Raji (cell line): ENCODE measurements around the gene CLASP1.

Source experiments
- POLR2A ChIP-seq: IDR thresholded peaks from 2 replicates; pipeline ENCODE4 v1.6.1; 2011; ENCODE audit warnings: low read depth, low read length, control low read depth; ENCODE audit not compliant: insufficient read depth

The CLASP1 gene

GRCh38 chr2:121451398-121451797, 197.9 kb downstream of the CLASP1 start:
- TF ChIP-seq POLR2A, result no peak

- no peak for TF ChIP-seq POLR2A
Observed at GRCh38 chr2:121450301-121450700, 199.0 kb downstream of the CLASP1 start.

DNA sequence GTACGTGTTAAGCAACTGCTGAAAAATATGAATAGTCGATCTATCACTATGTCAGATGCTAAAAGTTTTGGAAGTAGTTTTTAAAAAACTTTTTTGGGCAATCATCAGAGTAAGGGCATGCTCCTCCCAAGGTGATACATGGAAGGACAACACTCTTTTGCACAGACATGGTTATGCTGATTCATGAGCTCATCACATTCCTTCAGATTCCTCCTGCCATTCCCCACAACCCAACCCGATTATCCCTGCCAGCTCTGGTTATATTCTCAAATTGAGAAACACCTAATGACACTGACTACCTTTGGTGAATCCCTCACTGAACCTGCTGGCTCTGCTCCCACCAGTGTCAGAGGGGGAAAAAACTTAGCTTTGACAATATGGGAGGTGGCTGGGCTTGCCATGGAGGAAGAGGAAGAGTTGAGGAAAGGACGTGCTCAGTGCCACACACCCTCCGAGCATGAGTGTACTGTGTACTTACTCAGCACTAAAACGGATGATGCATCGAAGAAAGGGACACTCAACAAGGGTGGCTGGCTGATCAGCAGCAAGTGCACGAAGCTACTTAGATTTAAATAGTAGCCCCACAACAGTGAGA, 202.5 kb downstream of the CLASP1 start:
- no peak for TF ChIP-seq POLR2A

- TF ChIP-seq POLR2A, result no peak
Observed at GRCh38 chr2:121442889-121443288, 206.4 kb downstream of the CLASP1 start.

DNA sequence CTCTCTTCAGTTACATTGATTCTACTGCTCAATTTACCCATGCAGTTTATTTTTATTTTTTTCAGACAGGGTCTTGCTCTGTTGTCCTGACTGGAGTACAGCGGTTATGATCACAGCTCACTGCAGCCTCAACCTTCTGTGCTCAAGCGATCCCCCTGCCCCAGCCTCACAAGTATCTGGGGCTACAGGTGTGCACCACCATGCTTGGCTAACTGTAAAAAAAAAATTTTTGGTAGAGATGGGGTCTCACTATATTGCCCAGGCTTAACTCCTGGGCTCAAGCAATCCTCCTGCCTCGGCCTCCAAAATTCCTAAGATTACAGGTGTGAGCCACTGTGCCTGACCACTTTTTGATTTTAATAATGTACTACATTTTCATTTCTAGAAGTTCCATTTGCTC, 212.3 kb downstream of the CLASP1 start:
- no peak for TF ChIP-seq POLR2A

- TF ChIP-seq POLR2A, result no peak
Observed at GRCh38 chr2:121435790-121436189, 213.5 kb downstream of the CLASP1 start.

- TF ChIP-seq POLR2A, result no peak
Observed at GRCh38 chr2:121431214-121431613, 218.0 kb downstream of the CLASP1 start.

DNA sequence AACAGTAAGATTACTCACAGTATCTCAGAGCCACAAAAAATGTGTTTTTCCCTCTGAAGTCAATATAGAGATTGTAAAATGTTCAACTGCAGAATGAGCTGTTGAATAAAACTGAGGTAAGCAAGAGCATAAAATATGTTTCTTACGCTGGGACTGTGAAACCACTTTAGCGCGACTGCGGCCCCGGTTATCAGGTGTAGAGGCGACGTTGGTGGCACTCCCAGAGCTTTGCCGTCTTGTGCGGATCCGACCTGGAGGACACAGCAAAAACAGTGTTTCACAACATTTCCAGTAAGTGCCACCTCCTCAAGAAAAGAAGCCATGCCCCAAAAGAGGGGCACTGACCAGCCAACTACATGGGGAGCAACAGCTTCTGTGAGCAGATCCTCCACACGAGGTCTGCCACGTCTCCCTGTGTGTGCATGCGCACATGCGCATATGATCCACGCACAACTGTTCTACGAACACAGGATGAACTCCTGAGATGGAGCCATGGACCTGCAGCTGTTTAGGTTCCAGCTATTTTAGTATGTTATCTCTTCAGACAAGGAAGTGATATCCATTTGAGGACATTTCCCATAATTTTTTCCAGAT, 219.2 kb downstream of the CLASP1 start:
- TF ChIP-seq POLR2A, result no peak

DNA sequence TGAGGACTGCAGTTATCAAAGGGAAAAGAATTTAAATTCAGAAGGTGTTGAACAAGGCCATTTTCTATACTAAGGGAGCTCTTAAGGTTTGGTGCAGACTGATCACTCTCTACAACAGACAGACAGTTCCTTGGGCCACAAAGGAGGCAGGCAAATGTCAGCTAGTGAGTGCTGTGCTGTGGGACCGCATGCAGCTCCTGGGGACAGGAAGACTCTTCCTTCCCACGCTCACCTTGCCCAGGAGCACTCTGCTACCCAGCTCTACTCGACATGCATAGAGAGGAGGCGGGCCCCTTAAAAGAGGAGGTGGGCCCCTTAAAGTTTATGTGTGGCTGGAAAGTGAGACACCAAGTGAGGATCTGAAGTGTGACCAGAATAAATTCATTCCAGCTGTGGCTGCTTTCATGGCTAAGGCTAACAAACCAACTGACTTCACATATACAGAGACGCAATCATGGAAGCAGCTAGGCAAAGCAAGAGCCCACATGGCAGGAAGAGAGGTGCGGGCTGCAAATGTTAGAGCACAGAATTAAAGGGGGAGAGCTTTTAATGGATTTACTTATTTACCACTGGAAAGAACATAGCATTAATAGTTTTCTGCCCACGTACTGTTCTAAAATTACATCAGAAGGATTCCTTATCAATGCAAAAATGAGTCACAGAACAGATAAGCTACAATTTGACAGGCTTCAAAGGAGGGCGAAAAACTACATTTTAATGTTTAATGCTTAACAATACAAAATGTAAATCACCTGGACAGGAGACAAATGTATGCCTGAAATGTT, 220.0 kb downstream of the CLASP1 start:
- no peak for TF ChIP-seq POLR2A

GRCh38 chr2:121427187-121427689, 222.0 kb downstream of the CLASP1 start:
- TF ChIP-seq POLR2A, result no peak

DNA sequence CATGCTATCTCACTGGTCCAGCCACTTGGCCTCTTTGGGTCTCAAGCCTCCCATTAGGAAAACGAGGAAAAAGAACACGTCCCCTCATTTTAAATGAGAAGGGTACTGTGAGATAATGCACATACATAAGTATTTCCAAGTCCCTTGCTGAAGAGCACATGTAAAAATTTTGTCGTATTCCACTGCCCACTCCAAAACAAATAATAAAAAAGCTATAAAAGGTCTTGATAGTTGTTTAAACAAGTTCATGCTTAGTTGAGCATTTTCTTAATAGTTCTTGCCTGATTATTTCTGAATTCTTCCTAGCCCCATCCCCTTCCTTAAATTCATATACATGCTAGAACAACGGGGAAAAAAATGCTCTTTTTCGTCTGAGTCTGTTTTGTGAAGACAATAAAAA, 228.8 kb downstream of the CLASP1 start:
- TF ChIP-seq POLR2A, result no peak

- TF ChIP-seq POLR2A, result no peak
Observed at GRCh38 chr2:121419081-121419699, 230.1 kb downstream of the CLASP1 start.

GRCh38 chr2:121418494-121419058, 230.7 kb downstream of the CLASP1 start:
- no peak for TF ChIP-seq POLR2A

GRCh38 chr2:121417826-121418225, 231.4 kb downstream of the CLASP1 start:
- TF ChIP-seq POLR2A, result no peak

DNA sequence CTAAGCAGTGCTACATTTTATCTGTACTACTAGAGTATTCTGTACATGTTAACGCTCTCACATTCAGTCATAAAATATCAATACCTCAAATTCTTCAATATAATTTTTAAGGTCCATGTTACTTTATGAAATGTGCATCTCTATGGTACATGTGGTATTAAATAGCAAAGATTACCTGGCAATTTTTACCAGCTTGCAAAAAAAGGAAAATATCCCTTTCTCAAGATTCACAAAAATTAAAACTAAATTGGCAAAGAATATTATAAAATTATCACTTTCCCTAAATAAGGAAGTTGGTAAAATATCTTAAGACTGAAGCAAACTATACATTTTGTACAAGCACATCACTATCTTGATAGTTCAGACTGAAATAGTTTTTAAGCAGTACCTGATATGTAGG, 233.5 kb downstream of the CLASP1 start:
- no peak for TF ChIP-seq POLR2A

DNA sequence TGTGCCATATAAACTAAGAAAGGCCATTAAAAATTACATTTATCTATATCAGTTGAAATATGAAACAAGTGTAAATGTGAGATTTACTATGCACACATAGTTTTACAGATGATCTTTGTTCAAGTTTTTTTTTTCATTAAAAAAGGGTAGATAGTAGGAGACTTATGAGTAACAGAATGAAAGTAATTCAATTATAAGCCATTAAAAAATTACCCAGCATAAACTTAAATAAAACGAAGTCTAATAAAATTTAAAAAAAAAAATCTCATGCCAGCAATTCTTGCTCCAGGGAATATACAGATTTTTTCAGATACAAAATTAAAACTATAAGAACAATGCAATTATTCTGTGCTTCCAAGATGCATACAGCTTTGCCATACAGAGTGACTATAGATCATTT, 236.9 kb downstream of the CLASP1 start:
- TF ChIP-seq POLR2A, result no peak

- no peak for TF ChIP-seq POLR2A
Observed at GRCh38 chr2:121409966-121410365, 239.3 kb downstream of the CLASP1 start.
